Measurements from ENCODE around the gene TRMT112.

Gene TRMT112

GRCh38 chr11:64290352-64291261 is 26.8 kb downstream of the TRMT112 start:
- DNase-seq, result no peak

- no peak for DNase-seq
These were observed 28.3 kb downstream of the TRMT112 start for GRCh38 chr11:64289002-64289564.

GRCh38 chr11:64288353-64288750 is 29.0 kb downstream of the TRMT112 start:
- no peak for DNase-seq

- no peak for DNase-seq
These were observed 29.5 kb downstream of the TRMT112 start for GRCh38 chr11:64287676-64288352.

GRCh38 chr11:64286801-64287159 is 30.6 kb downstream of the TRMT112 start:
- no peak for DNase-seq

GRCh38 chr11:64285885-64286800 is 31.2 kb downstream of the TRMT112 start:
- DNase-seq, result peak in 1 of 2 experiments; percentile 6

- DNase-seq, result peak; percentile 48 to 63
These were observed 32.1 kb downstream of the TRMT112 start, which contains the start of gene GPR137 for GRCh38 chr11:64284962-64285884. GPR137 (plus strand) TSS chr11:64285848; CDS start chr11:64286525, 677 bp downstream.

- peak; percentile 86 for DNase-seq
These were observed 33.1 kb downstream of the TRMT112 start, which contains the start of gene BAD for GRCh38 chr11:64284048-64284961. BAD (minus strand) TSS chr11:64284665; CDS start chr11:64284368, 297 bp downstream.

GRCh38 chr11:64283092-64283491 is 34.3 kb downstream of the TRMT112 start:
- DNase-seq, result no peak

GRCh38 chr11:64281957-64282770 is 35.2 kb downstream of the TRMT112 start:
- no peak for DNase-seq

GRCh38 chr11:64278576-64279190 is 38.7 kb downstream of the TRMT112 start:
- DNase-seq, result no peak

GRCh38 chr11:64276653-64277431 is 40.5 kb downstream of the TRMT112 start:
- DNase-seq, result no peak

- DNase-seq, result no peak
These were observed 41.5 kb downstream of the TRMT112 start for GRCh38 chr11:64275841-64276240.

GRCh38 chr11:64275031-64275800 is 42.1 kb downstream of the TRMT112 start:
- no peak for DNase-seq

- DNase-seq, result peak; percentile 94 to 97
These were observed 47.7 kb downstream of the TRMT112 start for GRCh38 chr11:64269540-64270220.

- DNase-seq, result peak; percentile 31 to 39
These were observed 48.3 kb downstream of the TRMT112 start for GRCh38 chr11:64268893-64269539.

Measured in AML-193 (cell line).